Measurements from ENCODE around the gene CLEC5A.

- no peak for TF ChIP-seq CTCF (IDR thresholded peaks at IDR 0.05; ENCODE audit: insufficient read depth, low read depth, low read length)
- no peak for TF ChIP-seq EZH2 (IDR thresholded peaks at IDR 0.05; ENCODE audit: insufficient read depth, low read length)
Observed at GRCh38 chr7:141915565-141915964, 31.2 kb downstream of the CLEC5A start.

Data from astrocyte (in vitro differentiated cells and primary cell).